Pancreas (tissue), 10 donors: ENCODE measurements around the gene RPS6KB2. TPM values are rescaled to one million over a fixed set of nuclear protein-coding genes. Genes with fewer than 3 reads are reported as not detected.

ENCODE experiments used
- ATAC-seq, 4 donors: fragments of 200-7000 bp; cut with Tn5 transposase; one replicate each; pipeline versions ENCODE4 v1.8.0 to v1.9.1; 2020; ENCODE audit warnings: mild to moderate bottlenecking in 4 of 4, moderate library complexity in 4 of 4
- DNase-seq, 6 donors: peaks; one replicate each; pipeline ENCODE4 v3.0.0-alpha.2; 2020
- FAIRE-seq: peaks from 2 replicates; lab custom pipeline; 2012; peaks lifted over from hg19 to GRCh38; lab: Jason Lieb, UNC
- H3K27ac ChIP-seq, 4 donors: fragments of 200-600 bp; sonication (generic); 1 replicate in 3 of 4; 2 replicates in 1 of 4; pipeline versions ENCODE4 v1.5.0 to v1.8.0; 2020
- H3K27me3 ChIP-seq, 4 donors: fragments of 200-600 bp; one replicate each; pipeline ENCODE4 v1.8.0; 2021
- H3K36me3 ChIP-seq, 3 donors: fragments of 200-600 bp; sonication (generic) in 1 of 3; one replicate each; pipeline versions ENCODE4 v1.5.0 to v1.8.0; 2020 to 2021
- H3K4me1 ChIP-seq, 3 donors: fragments of 200-600 bp; one replicate each; pipeline ENCODE4 v1.8.0; 2021
- H3K4me3 ChIP-seq, 4 donors: fragments of 200-600 bp; sonication (generic) in 2 of 4; one replicate each; pipeline versions ENCODE4 v1.5.0 to v1.8.0; 2020 to 2021
- H3K9me3 ChIP-seq, 4 donors: fragments of 200-600 bp; one replicate each; pipeline ENCODE4 v1.8.0; 2021
- CTCF ChIP-seq, 4 donors: fragments of 200-600 bp; sonication (generic) in 3 of 4; IDR thresholded peaks; one replicate each; pipeline versions ENCODE4 v1.5.0 to v1.8.0; 2021; ENCODE audit warnings: antibody characterized with exemption in 4 of 4
- WGBS, 2 donors: extraction: QIAGEN DNeasy Blood & Tissue Kit; methylation state at CpG; one replicate each; pipeline ENCODE4 v1.1.7; 2013; 5-methylcytosine and 5-hydroxymethylcytosine counted together
- intact Hi-C, 3 donors: fragments of 100-400 bp; cut with DNase I; formaldehyde crosslinking; loops; one replicate each; pipeline versions ENCODE4 v1.11.1 to v1.14.2; 2022
- polyA plus RNA-seq, 2 donors: library from polyadenylated mRNA; stranded (reverse); fragments of 200-250 nt; gene quantifications; one replicate each; pipeline ENCODE4 v1.2.3, GENCODE V29; 2013
- total RNA-seq, 6 donors: library from RNA; stranded (reverse); fragmentation: NEBNext Ultra II Directional in 4 of 6; extraction: Animal tissue kit (Norgen Biotek cat#: 25700) in 4 of 6; gene quantifications; one replicate each; pipeline versions ENCODE4 v1.2.1 to v1.2.4, GENCODE V29; 2021 to 2023
- donor health status: healthy with polysubstance abuse.
- donor health status: DM: no; HTN: no; CAD: no; lungs with moderate emphysema.
- donor health status: DM: no; HTN: no; CAD: no.
- donor health status: control.
- donor health status: control.
- donor health status: Bipolar disorder and iron deficiency.
- donor health status: DM: yes; HTN: yes; CAD: no.
- donor health status: DM: no; HTN: no; CAD: no.
- donor health status: DM: no; HTN: no; CAD: no.
- donor health status: DM: yes; HTN: yes; CAD: no.

Gene RPS6KB2
- total and polyA plus RNA-seq, 8 donors, result 17.6 to 71.6 (median 25.3) TPM

- intact Hi-C loops, result no loop called here
- no peaks in the 10 kb centered on the region for H3K9me3 ChIP-seq
- peak in 2 of 6 donors; percentile 27 to 33 for DNase-seq
- no peak for FAIRE-seq
- TF ChIP-seq CTCF (IDR thresholded peaks at IDR 0.05), result no peak
- ATAC-seq, result peak; percentile 44 to 55 (median 53)
- H3K4me3 ChIP-seq, result peak overlapping the region; percentile 20 to 62 (median 48)
- 41 to 44% methylated on average over 19 of the region's 19 CpGs for WGBS, 2 donors
- H3K36me3 ChIP-seq, result no peaks in the 10 kb centered on the region
- no peaks in the 10 kb centered on the region for H3K27me3 ChIP-seq
- peaks cover 5 to 11% (median 11%) of the 10 kb centered on the region in 3 donors for H3K4me1 ChIP-seq
- H3K27ac ChIP-seq, result peak overlapping the region; percentile 57 to 87 (median 65)
Measured at GRCh38 chr11:67482275-67482826, 54.1 kb downstream of the RPS6KB2 start.

- FAIRE-seq, result no peak
- intact Hi-C loops, result no loop called here
- H3K27ac ChIP-seq, result peak within 1 kb of the TSS; percentile 57 to 87 (median 65)
Measured at GRCh38 chr11:67482827-67483798, 54.8 kb downstream of the RPS6KB2 start, which contains the start of gene AIP. Gene AIP (plus strand): TSS chr11:67483026. CDS start chr11:67483159, 133 bp downstream.

GRCh38 chr11:67483831-67484665, 55.8 kb downstream of the RPS6KB2 start:
- no peak for ATAC-seq
- H3K4me3 ChIP-seq, result peak overlapping the region in 2 of 4 donors; percentile 53 to 62

More at GRCh38 chr11:67482827-67483798, 54.8 kb downstream of the RPS6KB2 start, which contains the start of gene AIP:
- ATAC-seq, result peak; percentile 97 to 99 (median 98)
- peak; percentile 94 to 99 (median 98) for DNase-seq
- Histone ChIP-seq H3K9me3 (no peaks in the 10 kb centered on the region), H3K36me3 (no peaks in the 10 kb centered on the region), H3K4me1 (peaks cover 5 to 11% (median 11%) of the 10 kb centered on the region in 3 donors), H3K27me3 (no peaks in the 10 kb centered on the region), H3K4me3 (peak within 1 kb of the TSS; percentile 20 to 62 (median 48))
- TF ChIP-seq CTCF (IDR thresholded peaks at IDR 0.05), result no peak
- WGBS, 2 donors, result 10 to 11% methylated on average over 55 to 60 of the region's 60 CpGs

More at GRCh38 chr11:67483831-67484665, 55.8 kb downstream of the RPS6KB2 start:
- intact Hi-C loops, result no loop called here
- H3K9me3 ChIP-seq, result no peaks in the 10 kb centered on the region
- peaks cover 5 to 11% (median 11%) of the 10 kb centered on the region in 3 donors for H3K4me1 ChIP-seq
- no peak for TF ChIP-seq CTCF (IDR thresholded peaks at IDR 0.05)
- H3K36me3 ChIP-seq, result no peaks in the 10 kb centered on the region
- WGBS, 2 donors, result 87 to 88% methylated on average over 16 of the region's 16 CpGs
- H3K27ac ChIP-seq, result peak overlapping the region in 1 of 4 donors; percentile 73
- H3K27me3 ChIP-seq, result no peaks in the 10 kb centered on the region
- DNase-seq (peak in 2 of 6 donors; percentile 46 to 65), FAIRE-seq (no peak)
